Inflammatory macrophage (primary cell): ENCODE measurements around the gene ZNF649.

Experiments
- DNase-seq, 2 donors: peaks; one replicate each; pipeline ENCODE4 v3.0.0-alpha.2; 2020 to 2022

Gene ZNF649

DNA sequence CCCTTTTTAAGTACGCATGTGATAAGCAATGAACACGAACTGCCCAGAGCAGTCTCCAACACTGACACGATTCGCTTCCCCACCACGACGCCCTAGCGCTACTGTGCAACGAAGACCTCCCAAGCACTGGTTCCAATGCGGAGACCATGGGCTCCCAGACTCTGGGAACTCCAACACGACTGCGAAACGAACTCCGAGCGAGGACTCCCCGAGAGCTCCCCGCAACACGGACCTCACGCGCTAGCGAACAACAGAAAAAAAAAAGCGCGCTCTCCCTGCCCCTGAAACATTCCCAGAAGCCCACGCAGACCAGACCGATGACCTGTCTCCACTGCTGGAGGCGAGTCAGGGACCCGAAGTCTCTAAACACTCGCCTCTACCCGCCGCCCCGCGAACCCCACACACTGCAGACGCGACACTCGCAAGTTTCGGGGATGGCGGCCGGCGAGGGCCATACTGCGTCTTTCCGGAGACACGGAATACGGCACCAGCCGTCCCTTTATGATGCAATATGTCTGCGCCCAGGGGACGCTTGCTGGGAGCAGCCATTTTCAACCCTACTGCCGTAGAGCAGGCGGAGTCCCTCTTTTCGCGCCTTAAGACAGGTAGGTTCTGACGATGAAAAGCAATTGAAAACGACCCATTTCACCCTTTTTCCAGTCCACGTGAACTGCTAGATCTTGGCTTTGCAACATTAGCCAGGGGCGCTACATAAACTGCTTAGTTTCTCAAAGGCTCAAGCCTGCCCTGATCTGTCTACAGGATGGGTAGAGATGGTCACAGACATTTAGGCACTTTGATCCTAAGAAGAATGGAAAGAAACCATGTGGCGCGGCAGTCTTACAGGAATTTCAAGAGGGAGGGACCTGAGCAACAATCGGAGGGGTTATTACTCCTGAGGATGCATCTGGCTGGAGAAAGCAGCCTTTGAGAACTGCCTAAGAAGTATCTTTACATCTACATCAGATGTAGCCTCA lies 17.0 kb downstream of the ZNF649 start, which contains the start of gene ZNF577:
Gene ZNF577, minus strand, starts transcription at position 430 of the 977 bp plus-strand sequence. CDS start 7,569 bp downstream, outside the sequence.
- peak; percentile 79 to 92 for DNase-seq

DNA sequence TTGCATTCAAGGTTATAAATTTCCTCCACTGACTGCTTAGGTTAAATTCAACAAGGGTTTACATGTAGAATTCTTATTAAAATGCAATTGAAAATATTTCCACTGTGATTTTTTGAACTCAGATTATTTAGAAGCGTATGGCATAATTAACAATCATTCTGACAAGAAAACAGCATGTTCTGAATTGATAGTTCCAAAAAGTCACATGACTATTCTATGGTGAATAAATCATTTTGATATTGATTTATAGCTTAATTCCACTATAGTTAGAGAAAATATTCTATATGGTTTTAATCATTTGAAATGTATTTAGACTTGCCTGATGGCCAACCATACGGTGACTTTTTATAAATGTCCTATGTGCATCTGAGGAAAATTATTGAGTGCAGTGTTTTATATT lies 20.1 kb downstream of the ZNF649 start:
- no peak for DNase-seq

DNA sequence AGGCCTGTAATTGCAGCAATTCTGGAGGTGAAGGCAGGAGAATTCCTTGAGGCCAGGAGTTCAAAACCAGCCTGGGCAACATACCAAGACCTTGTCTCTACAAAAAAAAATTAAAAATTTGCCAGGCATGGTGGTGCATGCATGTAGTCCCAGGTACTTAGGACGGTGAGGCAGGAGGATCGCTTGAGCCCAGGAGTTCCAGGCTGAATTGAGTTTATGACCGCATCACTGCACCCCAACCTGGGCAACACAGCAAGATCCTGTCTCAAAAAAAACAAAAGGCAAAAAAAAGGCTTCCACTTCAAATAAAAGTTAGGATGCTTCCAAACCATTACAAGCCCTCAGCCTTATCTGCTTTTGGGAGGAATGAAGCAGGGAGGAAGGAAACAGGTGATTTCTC lies 22.3 kb downstream of the ZNF649 start:
- DNase-seq, result no peak

DNA sequence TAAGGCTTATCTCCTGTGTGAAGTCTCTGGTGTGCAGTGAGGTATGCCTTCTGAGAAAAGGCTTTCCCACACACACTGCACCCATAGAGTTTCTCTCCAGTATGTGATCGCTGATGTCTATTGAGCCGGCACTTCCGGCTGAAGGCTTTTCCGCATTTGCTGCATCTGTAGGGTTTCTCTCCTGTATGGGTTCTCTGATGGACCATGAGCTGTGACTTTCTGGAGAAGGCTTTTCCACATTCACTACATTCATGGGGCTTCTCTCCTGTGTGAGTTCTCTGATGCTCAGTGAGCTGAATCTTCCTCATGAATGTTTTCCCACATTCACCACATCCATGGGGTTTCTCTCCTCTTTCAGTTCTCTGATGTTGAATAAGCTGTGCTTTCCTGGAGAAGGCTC lies 31.7 kb downstream of the ZNF649 start:
- no peak for DNase-seq

DNA sequence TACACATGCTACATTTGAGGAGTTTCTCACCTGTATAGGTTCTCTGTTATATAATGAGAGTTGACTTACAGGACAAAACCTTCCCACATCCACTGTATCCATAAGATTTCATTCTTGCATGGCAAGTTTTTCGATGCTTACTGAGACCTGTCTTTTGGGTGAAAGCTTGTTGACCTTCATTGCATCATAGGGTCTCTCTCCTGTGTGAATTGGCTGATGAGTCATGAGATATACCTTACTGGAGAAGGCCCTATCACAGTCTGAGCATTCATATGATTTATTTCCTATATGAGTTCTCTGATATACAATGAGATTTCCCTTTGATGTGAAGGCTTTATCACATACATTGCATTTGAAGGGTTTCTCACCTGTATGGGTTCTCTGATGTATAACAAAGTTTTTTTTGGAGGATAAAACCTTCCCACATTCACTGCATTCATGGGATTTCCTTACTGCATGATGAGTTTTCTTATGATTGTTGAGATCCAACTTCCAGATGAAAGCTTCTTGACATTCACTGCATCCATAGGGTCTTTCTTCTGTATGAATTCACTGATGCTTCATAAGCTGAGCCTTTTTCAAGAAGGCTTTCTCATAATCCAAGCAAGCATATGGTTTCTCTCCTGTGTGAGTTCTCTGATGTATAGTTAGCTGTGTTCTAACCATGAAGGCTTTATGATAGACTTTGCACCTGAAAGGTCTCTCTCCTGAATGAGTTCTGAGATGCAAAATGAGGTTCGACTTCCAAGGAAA lies 42.8 kb downstream of the ZNF649 start:
- DNase-seq, result no peak
